GM18873 (cell line): ENCODE data around the gene COX20.
"Not testable (repeated sequence)": the region's sequence is repeated elsewhere in the genome, so short reads cannot be mapped to it uniquely, and the experiment has no call there.

Experiments
- ATAC-seq: cut with Tn5 transposase; IDR thresholded peaks from one replicate; pipeline ENCODE4 v1.9.1; 2021; ENCODE audit warnings: mild to moderate bottlenecking, moderate library complexity, moderate number of reproducible peaks; ENCODE audit not compliant: unreplicated experiment, low FRiP score

COX20 gene

GRCh38 chr1:244821134-244821533, 14.3 kb upstream of the COX20 start:
- no peak for ATAC-seq

GRCh38 chr1:244822878-244823277, 12.6 kb upstream of the COX20 start:
- ATAC-seq = no peak

DNA sequence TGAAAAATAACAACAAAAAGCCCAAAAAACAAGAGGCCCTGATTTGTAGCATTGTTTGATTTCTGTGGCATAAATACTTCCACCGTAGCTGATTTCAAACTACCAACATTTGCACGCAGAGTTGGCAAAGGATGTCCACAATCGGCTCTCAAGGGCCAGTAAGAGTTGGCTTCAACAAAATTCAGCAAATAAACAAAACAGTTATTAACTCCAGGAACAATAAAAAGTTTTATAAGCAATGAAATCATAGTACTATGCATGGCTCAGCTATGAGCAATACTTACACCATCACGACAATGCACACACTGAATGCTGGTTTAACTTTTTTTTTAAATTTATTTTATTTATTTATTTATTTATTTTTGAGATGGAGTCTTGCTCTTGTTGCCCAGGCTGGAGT, 8.7 kb upstream of the COX20 start:
- no peak for ATAC-seq

- no peak for ATAC-seq
These were observed 4.8 kb upstream of the COX20 start for GRCh38 chr1:244830639-244831038.

- ATAC-seq = not testable (repeated sequence)
These were observed 2.2 kb upstream of the COX20 start for GRCh38 chr1:244833260-244833659.

DNA sequence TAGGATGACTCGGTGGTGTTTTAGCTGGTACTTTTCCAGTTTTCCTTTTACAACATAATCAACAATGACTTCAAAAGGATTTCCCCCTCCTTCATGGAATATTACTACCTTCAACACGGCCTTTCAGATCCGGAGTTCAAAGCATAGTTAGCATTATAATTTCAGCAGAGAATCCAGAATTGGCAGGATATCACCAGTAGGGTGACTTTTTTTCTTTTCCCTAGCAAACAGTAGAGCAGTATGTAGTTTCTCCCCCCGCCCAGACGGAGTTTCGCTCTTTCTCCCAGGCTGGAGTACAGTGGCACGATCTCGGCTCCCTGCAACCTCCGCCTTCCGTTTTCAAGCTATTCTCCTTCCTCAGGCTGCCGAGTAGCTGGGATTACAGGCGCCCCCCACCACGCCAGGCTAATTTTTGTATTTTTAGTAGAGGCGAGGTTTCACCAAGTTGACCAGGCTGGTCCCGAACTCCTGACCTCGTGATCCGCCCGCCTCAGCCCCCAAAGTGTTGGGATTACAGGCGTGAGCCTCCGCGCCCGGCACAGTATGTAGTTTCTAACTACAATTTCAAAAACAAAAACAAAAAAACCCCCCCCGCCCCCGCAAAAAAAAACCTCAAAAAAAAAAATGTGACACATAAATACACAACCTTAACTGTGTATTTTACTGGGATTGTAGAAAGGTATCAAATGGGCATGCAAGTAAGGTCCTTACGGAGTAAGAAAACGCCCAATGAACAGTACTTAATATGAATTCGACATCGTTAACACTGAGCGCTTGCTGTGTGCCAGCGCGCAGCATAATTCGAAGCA, 1.5 kb upstream of the COX20 start:
- peak; percentile 19 for ATAC-seq

DNA sequence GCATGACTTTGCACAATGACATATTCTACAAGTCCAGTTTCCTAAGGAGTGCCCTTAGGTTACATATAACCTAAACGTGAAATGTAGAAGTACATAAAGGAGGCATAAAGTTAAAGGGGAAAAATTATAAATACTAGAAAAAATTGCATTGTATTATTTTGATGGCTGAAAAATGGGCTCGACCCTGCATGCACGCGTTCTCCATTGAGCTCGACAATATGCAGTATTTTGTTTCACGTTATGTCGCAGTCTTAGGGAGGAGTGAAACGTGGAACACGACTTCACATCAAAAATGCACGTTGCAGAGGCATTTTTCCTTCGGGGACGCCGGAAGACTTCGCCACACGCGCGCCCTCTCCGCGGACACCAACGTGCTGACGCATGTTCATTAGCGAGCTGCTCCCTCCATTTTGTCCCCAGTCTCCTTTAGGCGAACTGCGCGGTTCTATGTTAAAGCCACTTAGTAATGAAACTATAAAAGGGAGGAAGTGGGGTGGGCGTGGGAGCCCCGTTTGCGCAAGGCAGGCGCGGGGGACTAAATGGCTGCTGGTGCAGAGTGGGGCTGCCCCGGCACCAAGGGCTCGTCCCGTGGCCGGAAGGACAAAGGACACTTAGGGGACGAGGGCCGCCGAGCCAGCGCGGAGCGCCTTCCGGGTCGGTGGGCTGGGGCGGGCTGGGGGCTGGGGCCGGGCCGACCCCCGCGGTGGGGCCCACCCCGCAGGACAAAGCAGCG, 749 bp upstream of the COX20 start:
- peak; percentile 67 for ATAC-seq

GRCh38 chr1:244836135-244836521, 670 bp downstream of the COX20 start:
- ATAC-seq = no peak

DNA sequence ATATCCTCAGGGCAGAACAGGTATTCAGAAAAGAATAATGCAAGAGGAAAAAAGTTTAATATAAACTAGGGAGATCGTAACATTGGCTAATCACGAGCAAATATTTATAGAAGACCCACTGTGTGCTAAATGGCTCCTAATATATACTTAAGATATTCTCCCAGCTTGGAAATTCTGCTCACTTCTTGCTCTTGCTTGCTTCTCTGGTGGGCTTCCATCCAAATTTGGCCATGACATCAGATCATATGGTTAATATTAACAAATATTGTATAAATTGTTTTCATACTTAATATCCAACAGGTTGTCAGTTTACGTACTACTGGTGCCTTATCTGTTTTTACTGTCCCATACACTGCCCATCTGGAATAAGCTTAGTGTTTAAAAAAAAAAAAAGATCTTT, 1.1 kb downstream of the COX20 start:
- no peak for ATAC-seq

DNA sequence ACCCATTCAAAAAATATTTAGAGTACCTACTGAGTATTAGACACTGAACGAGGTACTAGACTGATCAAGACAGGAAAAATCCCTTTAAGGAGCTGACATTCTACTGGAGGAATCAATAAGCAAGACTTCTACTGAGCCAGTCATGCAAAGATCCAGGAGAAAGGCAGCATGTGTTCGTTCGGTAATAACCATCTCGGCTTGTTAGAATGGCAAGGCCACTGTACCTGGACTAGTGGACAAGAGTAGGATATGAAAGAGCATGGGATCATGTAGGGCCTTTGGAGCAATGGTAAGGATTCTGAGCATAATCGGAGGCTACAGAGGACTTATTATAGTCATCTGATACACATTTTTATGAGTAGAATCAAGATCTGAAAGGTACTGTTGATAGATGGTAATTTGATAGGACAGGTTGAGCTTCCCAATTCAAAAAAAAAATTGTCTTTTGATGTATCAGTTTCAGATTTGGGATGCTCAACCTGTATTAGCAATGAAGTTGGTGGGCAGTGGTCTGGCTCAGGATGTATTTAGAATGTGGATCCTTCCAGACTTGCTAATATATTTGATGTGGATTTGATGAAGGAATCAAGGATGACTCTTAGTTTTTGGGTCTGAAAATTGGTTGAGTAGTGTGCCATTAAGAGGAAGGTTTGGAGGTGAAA, 2.3 kb downstream of the COX20 start:
- ATAC-seq = no peak

DNA sequence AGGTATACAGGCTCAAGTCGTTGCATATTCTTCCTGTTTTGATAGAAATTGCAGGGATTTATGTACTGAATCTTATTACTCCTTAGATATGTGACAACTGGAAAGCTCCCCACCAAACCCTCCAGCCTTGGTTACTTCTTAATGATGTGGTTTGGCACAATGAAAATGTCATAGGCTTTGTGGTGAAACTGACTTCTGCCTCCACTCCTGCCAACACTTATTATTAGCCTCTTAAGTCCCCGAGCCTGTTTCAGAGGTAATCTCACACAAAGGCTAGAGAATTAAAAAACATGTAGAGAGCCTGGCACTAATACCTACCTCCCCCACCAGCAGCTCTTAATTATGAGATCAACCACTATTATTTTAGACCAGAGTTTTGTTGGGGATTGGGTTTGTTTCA, 4.2 kb downstream of the COX20 start:
- ATAC-seq = no peak

GRCh38 chr1:244840219-244840794, 4.8 kb downstream of the COX20 start:
- ATAC-seq = no peak

DNA sequence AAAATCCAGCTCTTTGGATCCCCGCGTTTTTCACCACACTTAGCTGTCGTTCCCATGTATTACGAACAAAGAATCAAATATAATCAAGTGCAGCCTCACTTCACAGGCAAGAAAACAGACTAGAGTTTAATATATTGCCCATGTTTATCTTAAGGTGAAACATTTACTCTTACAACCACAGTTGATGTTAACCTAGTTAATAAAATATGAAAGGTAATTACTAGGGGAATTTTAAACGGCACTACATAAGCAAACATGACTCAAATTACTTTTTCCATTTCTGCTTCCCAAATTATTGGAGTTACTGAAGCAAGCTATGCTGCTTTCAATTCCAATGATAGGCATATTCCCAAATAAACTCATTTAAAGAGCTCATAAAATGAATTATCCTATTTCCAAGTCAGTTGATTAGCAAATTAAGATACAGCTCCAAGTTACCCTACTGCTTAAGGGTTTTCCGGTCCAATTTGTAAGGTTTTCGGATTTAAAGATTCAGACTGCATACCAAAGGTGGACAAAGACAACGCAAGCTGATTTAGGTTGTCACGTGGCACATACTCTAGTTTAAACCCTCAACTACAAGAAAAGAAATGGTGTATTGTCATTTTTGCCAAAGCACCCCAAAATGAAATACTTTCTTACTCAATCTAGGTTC, 5.9 kb downstream of the COX20 start:
- no peak for ATAC-seq

DNA sequence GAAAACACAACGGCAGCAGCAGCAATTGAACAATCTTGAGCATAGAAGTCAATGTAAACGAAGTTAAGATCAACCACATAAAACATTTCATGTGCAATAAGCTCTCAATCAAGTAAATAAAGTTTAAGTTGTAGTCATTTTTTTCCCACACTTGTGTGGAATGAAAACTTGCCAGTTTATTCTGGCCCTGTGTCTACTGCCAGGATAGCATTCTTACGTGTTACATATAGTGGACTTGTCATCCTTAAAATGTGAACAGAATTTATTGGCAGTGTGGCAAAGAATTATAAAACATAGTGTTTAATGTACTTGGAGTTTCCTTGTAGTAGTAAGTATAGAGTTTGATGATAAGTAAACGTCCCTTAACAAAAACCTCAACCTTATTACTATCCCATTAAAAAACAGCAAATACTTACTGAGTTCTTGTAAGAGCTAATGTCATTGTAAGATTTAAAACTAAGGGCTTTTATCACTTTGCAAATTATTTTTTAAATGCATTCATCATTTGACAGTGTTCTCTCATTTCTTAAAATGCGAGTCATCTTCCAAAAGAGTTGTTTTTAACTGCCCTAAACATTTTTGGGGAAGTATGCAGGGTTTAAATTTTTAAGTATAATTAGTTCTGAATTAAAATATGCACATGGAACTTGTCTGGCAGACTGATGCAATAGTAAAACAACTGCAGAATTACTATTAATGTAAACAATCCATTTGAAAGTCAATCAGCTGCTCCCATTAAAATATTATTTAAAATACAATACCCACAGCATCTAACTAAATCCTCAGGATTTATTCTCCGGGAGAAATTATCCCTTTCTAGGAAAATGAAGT, 7.9 kb downstream of the COX20 start:
- ATAC-seq = no peak

DNA sequence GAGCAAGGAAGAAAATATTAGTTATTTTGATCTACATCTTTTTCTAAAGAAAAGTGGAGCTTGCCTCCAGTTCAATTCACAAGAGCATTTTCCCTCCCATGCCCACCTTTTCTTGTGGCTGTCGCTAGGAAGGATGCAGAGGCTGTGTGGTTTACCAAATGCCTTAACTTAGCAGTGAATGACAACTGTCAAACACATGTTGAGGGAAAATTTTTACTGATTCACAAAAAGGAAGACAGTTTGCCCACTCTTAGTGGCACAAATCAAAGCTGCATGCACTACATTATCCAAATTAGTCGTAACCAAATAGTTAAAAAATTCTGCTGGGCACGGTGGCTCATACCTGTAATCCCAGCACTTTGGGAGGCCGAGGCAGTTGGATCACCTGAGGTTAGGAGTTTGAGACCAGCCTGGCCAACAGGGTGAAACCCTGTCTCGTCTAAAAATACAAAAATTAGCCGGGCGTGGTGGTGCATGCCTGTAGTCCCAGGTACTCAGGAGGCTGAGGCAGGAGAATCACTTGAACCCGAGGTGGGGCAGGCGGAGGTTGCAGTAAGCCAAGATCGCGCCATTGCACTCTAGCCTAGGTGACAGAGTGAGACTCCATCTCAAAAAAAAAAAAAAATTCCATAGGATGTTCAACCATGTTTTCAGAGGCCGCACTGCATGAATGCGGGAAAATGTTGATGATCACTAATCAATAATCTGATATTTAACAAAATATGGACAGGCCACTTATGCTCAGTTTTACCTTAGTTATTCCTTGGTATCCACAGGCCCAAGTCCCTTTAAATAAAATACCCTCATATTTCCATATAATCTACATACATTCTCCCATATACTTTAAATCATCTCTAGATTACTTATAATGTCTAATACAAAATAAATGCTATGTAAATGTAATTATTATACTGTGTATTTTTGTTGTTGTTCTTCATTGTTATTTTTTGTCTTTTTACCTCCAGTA, 9.0 kb downstream of the COX20 start:
- no peak for ATAC-seq

DNA sequence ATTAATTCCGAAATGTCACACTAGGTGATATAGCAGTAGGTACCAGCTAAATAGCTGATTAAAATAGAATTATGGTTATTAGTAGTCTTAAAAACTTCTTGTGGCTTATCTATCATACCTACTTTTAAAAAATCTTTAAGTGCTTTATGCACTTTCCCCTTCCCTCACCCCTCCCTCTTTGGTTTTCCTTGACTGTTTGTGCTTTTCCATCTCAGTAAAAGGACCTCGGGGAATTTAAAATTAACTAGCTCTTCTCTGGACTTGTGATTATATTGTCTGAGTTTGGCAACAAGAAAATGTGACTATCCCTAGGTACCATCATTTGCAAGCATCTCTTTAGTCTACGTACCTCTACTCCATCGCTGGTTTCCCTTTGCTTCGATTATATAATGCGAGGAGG, 11.2 kb downstream of the COX20 start:
- no peak for ATAC-seq

- no peak for ATAC-seq
These were observed 13.9 kb downstream of the COX20 start for GRCh38 chr1:244849189-244849866.
